DMS153 (cell line): Measurements from ENCODE around the gene C1orf159.

Source experiments
- DNase-seq: peaks from one replicate; lab custom pipeline; 2025; lab: John Stamatoyannopoulos, UW

C1orf159 gene

GRCh38 chr1:1053682-1054081 is 62.2 kb downstream of the C1orf159 start:
- no peak for DNase-seq

DNA sequence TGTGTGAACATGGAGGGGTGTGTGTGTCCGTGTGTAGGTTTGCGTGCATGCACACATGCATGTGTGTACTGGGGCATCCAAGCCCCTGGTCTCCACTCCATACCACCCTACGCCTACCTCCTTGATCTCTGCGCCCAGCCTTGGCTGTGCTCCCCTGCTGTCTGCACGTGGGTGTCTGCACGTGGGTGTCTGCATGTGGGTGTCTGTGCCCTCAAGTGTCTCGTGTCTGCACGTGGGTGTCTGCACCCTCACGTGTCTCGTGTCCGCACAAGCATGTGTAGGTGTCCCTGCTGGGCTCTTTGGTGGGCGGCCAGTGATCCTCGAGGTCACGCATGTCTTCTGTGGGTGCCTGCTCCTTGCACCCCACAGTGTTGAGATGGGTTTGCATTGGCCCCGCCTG is 62.9 kb downstream of the C1orf159 start:
- DNase-seq: no peak

DNA sequence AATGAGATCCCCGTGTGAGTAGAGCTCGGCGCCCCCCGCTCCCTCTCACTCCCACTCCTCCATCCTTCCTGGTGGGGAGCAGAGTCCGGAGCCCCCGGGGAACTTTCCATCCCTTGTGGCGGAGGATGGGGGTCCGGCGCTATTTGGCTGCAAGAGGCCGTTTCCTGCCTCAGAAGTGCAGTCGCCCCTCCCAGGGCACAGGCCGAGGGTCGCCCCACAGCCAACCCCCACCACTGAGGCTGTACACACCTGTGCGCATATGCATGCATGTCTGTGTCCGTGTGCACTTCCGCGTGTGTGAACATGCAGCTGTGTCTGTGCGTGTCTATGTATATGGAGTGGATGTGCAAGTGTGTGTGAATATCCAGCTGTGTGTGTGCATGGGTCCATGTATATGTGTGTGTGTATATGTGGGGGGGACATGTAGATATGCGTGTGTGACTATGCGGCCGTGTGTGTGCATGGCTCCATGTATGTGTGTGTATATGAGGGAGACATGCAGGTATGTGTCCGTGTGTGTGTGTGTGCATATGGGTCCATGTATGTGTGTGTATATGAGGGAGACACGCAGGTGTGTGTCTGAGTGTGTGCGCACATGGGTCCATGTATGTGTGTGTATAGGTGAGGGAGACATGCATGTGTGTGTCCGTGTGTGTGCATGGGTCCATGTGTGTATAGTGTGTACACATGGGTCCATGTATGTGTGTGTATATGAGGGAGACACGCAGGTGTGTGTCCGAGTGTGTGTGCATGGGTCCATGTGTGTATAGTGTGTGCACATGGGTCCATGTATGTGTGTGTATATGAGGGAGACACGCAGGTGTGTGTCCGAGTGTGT is 63.7 kb downstream of the C1orf159 start:
- no peak for DNase-seq

DNA sequence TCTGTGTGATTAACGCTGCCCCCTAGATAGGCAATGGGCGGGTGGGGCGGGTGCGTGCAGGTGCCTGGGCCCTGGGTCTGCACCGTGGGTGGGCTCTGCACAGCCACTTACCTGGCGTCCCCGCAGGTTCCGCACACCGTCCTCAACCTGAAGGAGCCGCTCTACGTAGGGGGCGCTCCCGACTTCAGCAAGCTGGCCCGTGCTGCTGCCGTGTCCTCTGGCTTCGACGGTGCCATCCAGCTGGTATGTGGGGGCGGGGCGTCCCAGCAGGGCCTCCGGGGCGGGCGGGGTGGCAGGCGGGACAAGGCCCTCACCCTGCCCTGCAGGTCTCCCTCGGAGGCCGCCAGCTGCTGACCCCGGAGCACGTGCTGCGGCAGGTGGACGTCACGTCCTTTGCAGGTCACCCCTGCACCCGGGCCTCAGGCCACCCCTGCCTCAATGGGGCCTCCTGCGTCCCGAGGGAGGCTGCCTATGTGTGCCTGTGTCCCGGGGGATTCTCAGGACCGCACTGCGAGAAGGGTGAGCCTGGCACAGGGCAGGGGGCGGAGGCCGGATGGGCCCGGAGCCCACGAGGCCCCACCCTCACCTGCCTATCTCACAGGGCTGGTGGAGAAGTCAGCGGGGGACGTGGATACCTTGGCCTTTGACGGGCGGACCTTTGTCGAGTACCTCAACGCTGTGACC is 64.6 kb downstream of the C1orf159 start:
- no peak for DNase-seq

DNA sequence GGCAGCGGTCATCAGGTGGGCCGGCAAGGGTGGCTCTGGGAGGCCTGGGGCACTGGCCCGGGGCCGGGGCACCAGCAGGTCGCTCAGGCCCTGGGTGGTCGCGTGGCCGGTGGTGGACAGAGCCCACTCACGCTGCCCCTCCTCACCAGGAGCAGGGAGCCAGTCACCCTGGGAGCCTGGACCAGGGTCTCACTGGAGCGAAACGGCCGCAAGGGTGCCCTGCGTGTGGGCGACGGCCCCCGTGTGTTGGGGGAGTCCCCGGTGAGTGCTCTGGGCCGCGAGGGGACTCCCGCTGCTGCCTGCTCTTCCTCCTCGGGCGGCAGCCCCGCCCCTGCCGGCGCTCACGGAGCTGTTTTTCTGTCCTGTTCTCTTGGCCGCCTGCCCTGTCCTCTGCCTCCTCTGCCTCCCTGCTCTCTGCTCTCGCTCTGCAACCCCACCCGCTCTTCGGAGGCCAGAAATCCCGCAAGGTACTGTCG is 65.3 kb downstream of the C1orf159 start:
- DNase-seq: no peak

DNA sequence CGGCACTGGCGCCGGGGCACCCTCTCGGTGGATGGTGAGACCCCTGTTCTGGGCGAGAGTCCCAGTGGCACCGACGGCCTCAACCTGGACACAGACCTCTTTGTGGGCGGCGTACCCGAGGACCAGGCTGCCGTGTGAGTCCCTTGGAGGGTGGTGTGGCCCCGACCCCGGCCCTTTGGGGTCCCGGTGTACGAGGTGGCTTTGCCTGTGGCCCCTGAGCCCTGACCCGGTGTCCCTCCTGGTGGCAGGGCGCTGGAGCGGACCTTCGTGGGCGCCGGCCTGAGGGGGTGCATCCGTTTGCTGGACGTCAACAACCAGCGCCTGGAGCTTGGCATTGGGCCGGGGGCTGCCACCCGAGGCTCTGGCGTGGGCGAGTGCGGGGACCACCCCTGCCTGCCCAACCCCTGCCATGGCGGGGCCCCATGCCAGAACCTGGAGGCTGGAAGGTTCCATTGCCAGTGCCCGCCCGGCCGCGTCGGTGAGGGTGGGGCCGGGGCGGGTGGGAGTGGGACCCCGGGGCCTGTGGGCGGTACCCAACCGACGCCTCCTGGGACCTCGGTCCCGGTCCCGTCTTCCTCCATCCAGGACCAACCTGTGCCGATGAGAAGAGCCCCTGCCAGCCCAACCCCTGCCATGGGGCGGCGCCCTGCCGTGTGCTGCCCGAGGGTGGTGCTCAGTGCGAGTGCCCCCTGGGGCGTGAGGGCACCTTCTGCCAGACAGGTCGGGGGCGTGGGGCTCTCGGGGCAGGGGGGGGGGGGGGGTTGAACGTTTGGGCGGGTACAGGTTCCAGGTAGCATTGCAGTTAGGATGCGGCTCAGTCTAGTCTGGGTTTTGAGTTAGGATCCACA is 66.3 kb downstream of the C1orf159 start:
- no peak for DNase-seq

GRCh38 chr1:1048765-1049164 is 67.1 kb downstream of the C1orf159 start:
- DNase-seq: no peak

DNA sequence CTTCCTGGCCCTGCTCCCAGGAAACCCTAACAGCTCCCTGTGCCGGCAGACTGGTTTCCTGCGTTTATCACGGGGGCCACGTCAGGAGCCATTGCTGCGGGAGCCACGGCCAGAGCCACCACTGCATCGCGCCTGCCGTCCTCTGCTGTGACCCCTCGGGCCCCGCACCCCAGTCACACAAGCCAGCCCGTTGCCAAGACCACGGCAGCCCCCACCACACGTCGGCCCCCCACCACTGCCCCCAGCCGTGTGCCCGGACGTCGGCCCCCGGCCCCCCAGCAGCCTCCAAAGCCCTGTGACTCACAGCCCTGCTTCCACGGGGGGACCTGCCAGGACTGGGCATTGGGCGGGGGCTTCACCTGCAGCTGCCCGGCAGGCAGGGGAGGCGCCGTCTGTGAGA is 67.9 kb downstream of the C1orf159 start:
- no peak for DNase-seq

GRCh38 chr1:1047407-1047806 is 68.5 kb downstream of the C1orf159 start:
- no peak for DNase-seq

- DNase-seq: no peak
Measured at GRCh38 chr1:1046767-1047166, 69.1 kb downstream of the C1orf159 start.

- DNase-seq: no peak
Measured at GRCh38 chr1:1046243-1046642, 69.6 kb downstream of the C1orf159 start.

- DNase-seq: no peak
Measured at GRCh38 chr1:1045129-1045528, 70.8 kb downstream of the C1orf159 start.

DNA sequence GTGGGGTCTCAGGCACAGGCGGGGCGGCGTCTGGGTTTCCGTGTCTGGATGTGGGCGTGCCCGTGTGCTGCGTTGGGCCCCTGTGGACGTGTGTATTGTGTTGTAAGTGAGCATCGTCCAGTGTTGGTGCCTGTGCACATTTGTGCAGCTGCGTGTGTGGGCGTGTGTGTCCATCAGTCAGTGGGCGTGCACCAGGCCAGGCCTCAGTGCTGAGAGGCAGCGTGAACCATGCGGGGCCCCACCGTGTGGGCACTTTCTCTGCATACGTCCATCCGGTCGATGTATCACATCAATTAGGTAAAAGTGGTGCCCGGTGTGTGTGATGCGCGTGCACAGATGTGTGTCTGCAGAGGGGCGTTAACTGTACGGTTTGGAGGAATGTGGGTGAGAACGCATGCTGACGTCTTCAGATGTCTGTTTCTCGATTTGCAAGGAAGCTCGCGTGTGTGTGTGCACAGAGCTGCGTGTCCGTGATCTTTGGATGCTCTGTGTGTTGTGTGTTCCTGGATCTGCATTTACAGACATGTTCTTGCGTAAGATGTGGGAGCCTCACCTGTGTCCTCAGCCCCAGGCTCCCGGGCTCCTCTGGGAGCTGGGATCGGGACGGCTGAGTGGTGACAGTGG is 71.3 kb downstream of the C1orf159 start:
- no peak for DNase-seq

DNA sequence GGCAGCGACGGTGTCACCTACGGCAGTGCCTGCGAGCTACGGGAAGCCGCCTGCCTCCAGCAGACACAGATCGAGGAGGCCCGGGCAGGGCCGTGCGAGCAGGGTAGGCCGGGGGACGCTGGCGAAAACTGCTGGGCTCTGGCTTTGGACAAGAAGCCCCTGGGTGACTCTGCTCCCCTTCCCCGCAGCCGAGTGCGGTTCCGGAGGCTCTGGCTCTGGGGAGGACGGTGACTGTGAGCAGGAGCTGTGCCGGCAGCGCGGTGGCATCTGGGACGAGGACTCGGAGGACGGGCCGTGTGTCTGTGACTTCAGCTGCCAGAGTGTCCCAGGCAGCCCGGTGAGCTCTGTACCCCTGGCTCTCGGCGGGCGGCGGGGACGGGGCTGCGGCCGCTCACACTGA is 72.0 kb downstream of the C1orf159 start:
- no peak for DNase-seq

GRCh38 chr1:1043411-1043810 is 72.5 kb downstream of the C1orf159 start:
- DNase-seq: no peak

- DNase-seq: no peak
Measured at GRCh38 chr1:1042835-1043234, 73.1 kb downstream of the C1orf159 start.

- DNase-seq: no peak
Measured at GRCh38 chr1:1041873-1042272, 74.0 kb downstream of the C1orf159 start.

GRCh38 chr1:1041092-1041523 is 74.8 kb downstream of the C1orf159 start:
- no peak for DNase-seq

DNA sequence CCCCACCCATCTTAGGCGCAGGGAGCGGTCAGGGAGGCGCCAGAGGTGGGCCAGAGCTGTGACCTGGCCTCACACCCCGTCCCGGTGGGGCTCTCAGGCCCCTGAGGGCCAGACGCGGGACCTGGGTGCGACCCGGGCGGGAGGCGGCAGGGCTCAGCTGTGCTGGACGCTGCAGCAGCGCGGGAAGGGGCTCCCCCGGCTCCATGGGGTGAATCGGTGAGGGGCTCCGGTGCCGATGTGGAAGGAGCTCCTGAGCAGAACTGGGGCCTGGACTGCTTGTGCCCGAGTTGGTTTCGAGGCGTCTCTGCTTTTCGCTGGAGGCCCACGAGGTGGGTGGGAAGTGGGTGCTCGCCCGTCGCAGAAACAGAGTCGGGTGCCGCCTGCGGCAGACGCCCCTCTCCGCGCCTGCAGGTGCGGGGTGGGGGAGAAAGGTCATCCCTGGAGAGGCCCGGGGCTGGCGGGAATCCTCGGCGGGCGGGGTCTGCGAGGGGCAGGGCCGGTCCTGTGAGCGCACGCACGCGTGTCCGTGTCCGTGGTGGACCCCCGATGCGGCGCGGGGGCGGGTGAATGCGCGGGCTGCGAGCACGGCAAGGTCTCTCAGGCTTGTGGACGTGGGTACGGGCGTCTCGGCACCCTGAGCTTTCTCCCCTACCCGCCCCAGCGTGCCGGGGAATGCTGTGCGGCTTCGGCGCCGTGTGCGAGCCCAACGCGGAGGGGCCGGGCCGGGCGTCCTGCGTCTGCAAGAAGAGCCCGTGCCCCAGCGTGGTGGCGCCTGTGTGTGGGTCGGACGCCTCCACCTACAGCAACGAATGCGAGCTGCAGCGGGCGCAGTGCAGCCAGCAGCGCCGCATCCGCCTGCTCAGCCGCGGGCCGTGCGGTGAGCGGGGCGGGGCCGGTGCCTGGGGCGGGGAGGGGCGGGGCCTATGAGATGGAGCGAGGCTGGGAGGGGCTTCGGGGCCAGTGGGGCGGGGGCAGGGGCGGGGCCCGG is 75.6 kb downstream of the C1orf159 start:
- peak; percentile 84 for DNase-seq

- DNase-seq: no peak
Measured at GRCh38 chr1:1039145-1039910, 76.6 kb downstream of the C1orf159 start.
